ENCODE data around the gene TKT. TPM values are rescaled to one million over a fixed set of nuclear protein-coding genes. Genes with fewer than 3 reads are reported as not detected.

Gene TKT
- total RNA-seq, 1 experiment from 2014 or later: 650 TPM

DNA sequence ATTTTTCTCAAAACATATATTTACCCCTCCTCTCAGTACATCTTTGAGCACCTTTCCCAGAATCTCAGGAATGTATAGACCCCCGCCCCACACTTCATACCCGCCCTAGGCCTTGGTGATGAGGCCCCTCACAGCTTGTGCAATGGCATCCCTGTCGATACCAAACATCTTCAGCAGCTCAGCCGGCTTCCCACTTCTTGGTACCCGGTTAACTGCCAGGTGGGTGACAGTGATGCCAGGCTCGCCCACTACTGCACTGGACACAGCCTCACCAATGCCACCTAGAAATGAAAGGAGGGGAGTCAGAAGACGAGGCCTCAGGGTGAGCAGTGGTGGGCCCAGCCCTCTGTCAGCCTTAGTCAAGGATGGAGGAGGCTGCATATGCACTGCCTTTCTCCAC is 30.2 kb downstream of the TKT start:
- H2BK15ac ChIP-seq (ENCODE audit: low read depth, low read length): no peak overlapping the region
- TF ChIP-seq, protein P1, sequence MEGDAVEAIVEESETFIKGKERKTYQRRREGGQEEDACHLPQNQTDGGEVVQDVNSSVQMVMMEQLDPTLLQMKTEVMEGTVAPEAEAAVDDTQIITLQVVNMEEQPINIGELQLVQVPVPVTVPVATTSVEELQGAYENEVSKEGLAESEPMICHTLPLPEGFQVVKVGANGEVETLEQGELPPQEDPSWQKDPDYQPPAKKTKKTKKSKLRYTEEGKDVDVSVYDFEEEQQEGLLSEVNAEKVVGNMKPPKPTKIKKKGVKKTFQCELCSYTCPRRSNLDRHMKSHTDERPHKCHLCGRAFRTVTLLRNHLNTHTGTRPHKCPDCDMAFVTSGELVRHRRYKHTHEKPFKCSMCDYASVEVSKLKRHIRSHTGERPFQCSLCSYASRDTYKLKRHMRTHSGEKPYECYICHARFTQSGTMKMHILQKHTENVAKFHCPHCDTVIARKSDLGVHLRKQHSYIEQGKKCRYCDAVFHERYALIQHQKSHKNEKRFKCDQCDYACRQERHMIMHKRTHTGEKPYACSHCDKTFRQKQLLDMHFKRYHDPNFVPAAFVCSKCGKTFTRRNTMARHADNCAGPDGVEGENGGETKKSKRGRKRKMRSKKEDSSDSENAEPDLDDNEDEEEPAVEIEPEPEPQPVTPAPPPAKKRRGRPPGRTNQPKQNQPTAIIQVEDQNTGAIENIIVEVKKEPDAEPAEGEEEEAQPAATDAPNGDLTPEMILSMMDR (conservative IDR thresholded peaks at IDR 0.05): no peak
- no peak overlapping the region for H3K18ac ChIP-seq (ENCODE audit: insufficient read length, low read depth, low read length)
- no peak overlapping the region for H2BK120ac ChIP-seq (ENCODE audit: low read depth, low read length, poor library complexity, severe bottlenecking)
- no peaks in the 10 kb centered on the region for H4K20me1 ChIP-seq (ENCODE audit: control insufficient read depth, insufficient read depth, insufficient read length)
- no peak overlapping the region for H3K14ac ChIP-seq (ENCODE audit: insufficient read depth, low read length)
- Mint-ChIP-seq H3K36me3 (ENCODE audit: insufficient read depth in 1 of 3, low read depth in 3 of 3) (peaks cover 58 to 82% (median 68%) of the 10 kb centered on the region in 3 experiments; a peak in 6 of 7 replicates), H3K4me1 (no peaks in the 10 kb centered on the region), H3K4me3 (no peak overlapping the region), H3K27ac (peak overlapping the region in 1 of 3 experiments; percentile 76; a peak in 1 of 7 replicates), H3K9me3 (no peaks in the 10 kb centered on the region), H3K27me3 (ENCODE audit: low read depth) (no peaks in the 10 kb centered on the region; the same call in none of the 2 replicates)
- no peak overlapping the region for H3T11ph ChIP-seq (ENCODE audit: low read length)
- H3K23ac ChIP-seq (ENCODE audit: insufficient read length, low read depth, low read length): no peak overlapping the region
- H3K79me1 ChIP-seq (ENCODE audit: insufficient read depth, low read depth, low read length, poor library complexity, severe bottlenecking): no peaks in the 10 kb centered on the region
- no peaks in the 10 kb centered on the region for H3K9me3 ChIP-seq (ENCODE audit: control insufficient read depth, low read depth, low read length)
- no peak overlapping the region for H3K4me2 ChIP-seq (ENCODE audit: insufficient read depth, insufficient read length, low read length)
- WGBS (ENCODE audit: extremely low coverage, insufficient read length, low lambda C conversion rate): no CpG with 5 or more reads among the region's 7 CpGs
- H2AFZ ChIP-seq (ENCODE audit: low read length): no peak overlapping the region
- H4K8ac ChIP-seq (replicated peaks; ENCODE audit: insufficient read length, low read depth, low read length): no peak overlapping the region
- no peak for DNase-seq
- no peak overlapping the region for H3K27ac ChIP-seq (ENCODE audit: insufficient read length, low read depth, low read length)
- H3K79me2 ChIP-seq (ENCODE audit: insufficient read depth, low read length): no peaks in the 10 kb centered on the region
- no peak overlapping the region for H2AK5ac ChIP-seq (ENCODE audit: insufficient read length, low read length)
- H3K23me2 ChIP-seq (ENCODE audit: insufficient read length, low read depth, low read length, poor library complexity, severe bottlenecking): no peaks in the 10 kb centered on the region
- H2BK5ac ChIP-seq (ENCODE audit: insufficient read length, low read length): no peak overlapping the region
- no peak overlapping the region for H3K56ac ChIP-seq (ENCODE audit: insufficient read length, low read depth, low read length)
- no peak overlapping the region for H2BK12ac ChIP-seq (ENCODE audit: insufficient read length, low read depth, low read length)
- no peak overlapping the region for H3K4ac ChIP-seq (ENCODE audit: low read depth, low read length)
- no peak overlapping the region for H4K91ac ChIP-seq (ENCODE audit: insufficient read length, low read depth, low read length)
- no peak overlapping the region for H3K9ac ChIP-seq (ENCODE audit: extremely low read depth, insufficient read length, low read length)
- no peaks in the 10 kb centered on the region for H3K27me3 ChIP-seq (ENCODE audit: insufficient read depth, low read length)
- H3K4me1 ChIP-seq (ENCODE audit: insufficient read depth, low read length): no peaks in the 10 kb centered on the region; the same call in 1 of the 2 replicates
- H4K5ac ChIP-seq (ENCODE audit: insufficient read length, low read depth, low read length): no peak overlapping the region
- no peak overlapping the region for H2BK20ac ChIP-seq (ENCODE audit: low read depth, low read length, poor library complexity, severe bottlenecking)
